ENCODE results near the gene OR51B5. TPM values are rescaled to one million over a fixed set of nuclear protein-coding genes. Genes with fewer than 3 reads are reported as not detected.
"Not testable (repeated sequence)": the region's sequence is repeated elsewhere in the genome, so short reads cannot be mapped to it uniquely, and the experiment has no call there.

The OR51B5 gene
- total RNA-seq, 6 experiments from 2014 or later: 0.17 to 0.42 (median 0.28) TPM; not detected in 3

DNA sequence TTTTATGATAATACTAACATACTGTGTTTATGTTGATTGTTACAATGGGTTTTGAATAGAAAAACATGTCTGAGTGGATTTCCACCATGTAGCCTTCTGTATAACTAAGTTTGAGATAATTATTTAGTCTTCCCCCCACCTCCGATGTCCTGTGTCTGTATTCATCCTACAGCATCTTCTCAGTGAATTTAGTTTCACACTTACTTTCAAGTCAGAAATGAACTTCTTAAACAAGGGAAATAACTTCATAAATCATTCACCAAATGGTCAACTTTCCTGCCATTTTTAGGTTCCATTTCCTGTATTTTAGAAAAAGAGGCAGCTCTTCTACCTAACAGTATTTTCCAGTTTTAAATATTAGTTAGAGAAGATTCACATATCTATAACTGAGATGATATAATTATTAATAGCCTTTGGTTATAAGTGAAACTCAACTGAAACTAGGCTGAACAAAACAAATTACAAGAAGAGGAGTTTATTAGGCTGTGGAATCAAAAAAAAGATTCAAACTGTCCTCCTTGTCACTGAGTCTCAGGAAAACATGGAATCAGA, 3.5 kb downstream of the OR51B5 start:
- intact Hi-C loops (cut with DNase I): no loop called here
- Histone ChIP-seq H3K9me3 (no peaks in the 10 kb centered on the region), H3K27me3 (no peaks in the 10 kb centered on the region), H3K4me3 (no peak overlapping the region), H3K27ac (no peak overlapping the region), H3K4me1 (no peaks in the 10 kb centered on the region), H3K36me3 (no peaks in the 10 kb centered on the region)
- TF ChIP-seq POLR2A (IDR thresholded peaks at IDR 0.05): no peak
- TF ChIP-seq, protein P1, sequence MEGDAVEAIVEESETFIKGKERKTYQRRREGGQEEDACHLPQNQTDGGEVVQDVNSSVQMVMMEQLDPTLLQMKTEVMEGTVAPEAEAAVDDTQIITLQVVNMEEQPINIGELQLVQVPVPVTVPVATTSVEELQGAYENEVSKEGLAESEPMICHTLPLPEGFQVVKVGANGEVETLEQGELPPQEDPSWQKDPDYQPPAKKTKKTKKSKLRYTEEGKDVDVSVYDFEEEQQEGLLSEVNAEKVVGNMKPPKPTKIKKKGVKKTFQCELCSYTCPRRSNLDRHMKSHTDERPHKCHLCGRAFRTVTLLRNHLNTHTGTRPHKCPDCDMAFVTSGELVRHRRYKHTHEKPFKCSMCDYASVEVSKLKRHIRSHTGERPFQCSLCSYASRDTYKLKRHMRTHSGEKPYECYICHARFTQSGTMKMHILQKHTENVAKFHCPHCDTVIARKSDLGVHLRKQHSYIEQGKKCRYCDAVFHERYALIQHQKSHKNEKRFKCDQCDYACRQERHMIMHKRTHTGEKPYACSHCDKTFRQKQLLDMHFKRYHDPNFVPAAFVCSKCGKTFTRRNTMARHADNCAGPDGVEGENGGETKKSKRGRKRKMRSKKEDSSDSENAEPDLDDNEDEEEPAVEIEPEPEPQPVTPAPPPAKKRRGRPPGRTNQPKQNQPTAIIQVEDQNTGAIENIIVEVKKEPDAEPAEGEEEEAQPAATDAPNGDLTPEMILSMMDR (IDR thresholded peaks at IDR 0.05): no peak
- ATAC-seq: no peak
- WGBS (ENCODE audit: insufficient coverage, low coverage, low lambda C conversion rate, missing lambda C conversion rate): 60% methylated on average over 1 of the region's 1 CpG
- no peak for DNase-seq

- ATAC-seq; H3K27ac ChIP-seq; H3K9me3 ChIP-seq; H3K27me3 ChIP-seq; DNase-seq; H3K36me3 ChIP-seq; H3K4me1 ChIP-seq; intact Hi-C loops (cut with DNase I); H3K4me3 ChIP-seq: not testable (repeated sequence)
- WGBS (ENCODE audit: insufficient coverage, low coverage, low lambda C conversion rate, missing lambda C conversion rate): 50% methylated on average over 1 of the region's 1 CpG
Observed at GRCh38 chr11:5337253-5337652, 6.1 kb downstream of the OR51B5 start.

DNA sequence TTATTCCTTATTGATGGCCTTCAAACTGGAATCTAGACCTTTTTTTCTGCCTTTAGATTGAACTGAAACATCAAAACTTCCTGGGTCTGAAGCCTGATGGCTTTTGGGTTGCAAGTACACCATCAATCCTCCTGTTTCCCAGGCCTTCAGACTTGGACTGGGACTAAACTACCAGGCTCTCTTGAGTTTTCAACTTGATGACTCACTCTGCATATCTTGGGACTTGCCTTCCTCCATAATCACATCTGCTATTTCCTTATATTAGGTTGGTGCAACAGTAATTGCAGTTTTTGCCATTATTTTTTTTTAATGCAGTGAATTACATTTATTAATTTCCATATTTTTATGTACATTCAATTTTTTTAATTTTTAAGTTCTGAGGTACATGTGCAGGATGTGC, 7.0 kb downstream of the OR51B5 start:
- no peak for ATAC-seq
- intact Hi-C loops (cut with DNase I): no loop called here

GRCh38 chr11:5335170-5335569, 8.2 kb downstream of the OR51B5 start:
- no peaks in the 10 kb centered on the region for H3K27me3 ChIP-seq
- no peaks in the 10 kb centered on the region for H3K9me3 ChIP-seq
- no peak overlapping the region for H3K4me3 ChIP-seq
- intact Hi-C loops (cut with DNase I): no loop called here
- 13% methylated on average over 1 of the region's 1 CpG for WGBS (ENCODE audit: insufficient coverage, low coverage, low lambda C conversion rate, missing lambda C conversion rate)
- no peak for DNase-seq
- TF ChIP-seq, protein P1 (IDR thresholded peaks at IDR 0.05): no peak
- no peak for TF ChIP-seq POLR2A (IDR thresholded peaks at IDR 0.05)
- no peak overlapping the region for H3K27ac ChIP-seq
- ATAC-seq: no peak
- H3K36me3 ChIP-seq: no peaks in the 10 kb centered on the region
- no peaks in the 10 kb centered on the region for H3K4me1 ChIP-seq

More for the DNA sequence above, 7.0 kb downstream of the OR51B5 start:
- no peak overlapping the region for H3K27ac ChIP-seq
- no peaks in the 10 kb centered on the region for H3K36me3 ChIP-seq
- no peaks in the 10 kb centered on the region for H3K9me3 ChIP-seq
- no peak overlapping the region for H3K4me3 ChIP-seq
- no peaks in the 10 kb centered on the region for H3K4me1 ChIP-seq
- no peaks in the 10 kb centered on the region for H3K27me3 ChIP-seq
- TF ChIP-seq POLR2A (IDR thresholded peaks at IDR 0.05): no peak
- TF ChIP-seq, protein P1 (IDR thresholded peaks at IDR 0.05): no peak
- no peak for DNase-seq

DNA sequence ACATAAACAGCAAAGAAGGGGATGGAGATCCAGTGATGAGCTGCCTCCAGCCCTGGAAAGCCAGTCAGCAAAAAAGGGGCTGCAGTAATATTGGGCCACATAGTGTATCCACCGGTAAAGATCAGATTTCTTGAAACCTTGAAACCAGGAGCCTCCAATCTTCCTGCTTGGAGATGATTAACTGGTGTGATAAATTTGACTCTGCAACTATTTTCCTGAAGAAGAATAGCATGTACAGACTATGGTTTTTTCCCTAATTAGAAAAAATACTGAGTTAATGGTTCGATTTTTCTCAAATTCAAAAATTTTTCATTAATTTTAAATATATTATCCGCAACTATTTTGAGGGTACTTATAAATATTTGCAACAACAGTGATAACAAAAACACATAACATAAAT, 19.1 kb downstream of the OR51B5 start, which contains the start of gene OR51B2:
Gene OR51B2, minus strand, starts transcription at position 101 of the 400 bp plus-strand sequence. Its CDS starts 0 bp downstream, at position 101.
- 41% methylated on average over 3 of the region's 3 CpGs for WGBS (ENCODE audit: insufficient coverage, low coverage, low lambda C conversion rate, missing lambda C conversion rate)
- Histone ChIP-seq H3K27me3 (no peaks in the 10 kb centered on the region), H3K9me3 (no peaks in the 10 kb centered on the region), H3K36me3 (no peaks in the 10 kb centered on the region), H3K27ac (no peak within 1 kb of the TSS), H3K4me1 (no peaks in the 10 kb centered on the region), H3K4me3 (no peak within 1 kb of the TSS)
- no peak for ATAC-seq
- no peak for TF ChIP-seq POLR2A (IDR thresholded peaks at IDR 0.05)
- TF ChIP-seq, protein P1 (IDR thresholded peaks at IDR 0.05): no peak
- no peak for DNase-seq
- intact Hi-C loops (cut with DNase I): no loop called here

Measured in right lobe of liver (tissue), 6 donors.